RWPE2 (cell line): ENCODE measurements around the gene ISCA2.

Source experiments
- ATAC-seq: fragments of 200-7000 bp; cut with Tn5 transposase; 3 replicates; pipeline ENCODE4 v1.9.1; 2021; ENCODE audit warnings: low read depth
- DNase-seq: peaks from one replicate; pipeline ENCODE4 v3.0.0-alpha.2; 2020; ENCODE audit warnings: low spot score
- H3K27ac ChIP-seq: fragments of 450-650 bp; 2 replicates; pipeline ENCODE4 v1.5.1; 2017; ENCODE audit warnings: mild to moderate bottlenecking; ENCODE audit not compliant: poor library complexity, severe bottlenecking
- H3K27me3 ChIP-seq: fragments of 250-450 bp; sonication (Bioruptor Pico); 2 replicates; pipeline ENCODE4 v1.5.1; 2021; ENCODE audit warnings: mild to moderate bottlenecking, moderate library complexity; ENCODE audit not compliant: insufficient read depth, poor library complexity, severe bottlenecking
- H3K36me3 ChIP-seq: fragments of 250-450 bp; sonication (Bioruptor Pico); 2 replicates; pipeline ENCODE4 v1.5.1; 2020; ENCODE audit warnings: low read depth, mild to moderate bottlenecking, moderate library complexity
- H3K4me1 ChIP-seq: fragments of 250-450 bp; sonication (Bioruptor Pico); 2 replicates; pipeline ENCODE4 v1.5.1; 2021; ENCODE audit warnings: mild to moderate bottlenecking, moderate library complexity; ENCODE audit not compliant: insufficient read depth, poor library complexity, severe bottlenecking
- H3K4me3 ChIP-seq: fragments of 250-450 bp; sonication (Bioruptor Pico); 2 replicates; pipeline ENCODE4 v1.5.1; 2021; ENCODE audit warnings: mild to moderate bottlenecking, moderate library complexity; ENCODE audit not compliant: severe bottlenecking
- H3K9me3 ChIP-seq: fragments of 250-450 bp; sonication (Bioruptor Pico); 2 replicates; pipeline ENCODE4 v1.5.1; 2021; ENCODE audit warnings: mild to moderate bottlenecking, moderate library complexity; ENCODE audit not compliant: severe bottlenecking
- TF ChIP-seq, protein P1 (sequence below): fragments of 450-650 bp; IDR thresholded peaks from one replicate; pipeline ENCODE4 v1.5.1; 2017; ENCODE audit warnings: mild to moderate bottlenecking, moderate library complexity; ENCODE audit not compliant: poor library complexity, severe bottlenecking

The ISCA2 gene

GRCh38 chr14:74459289-74459946 is 34.1 kb upstream of the ISCA2 start:
- DNase-seq, result no peak
- Histone ChIP-seq H3K9me3 (no peaks in the 10 kb centered on the region), H3K4me3 (no peak overlapping the region), H3K27me3 (no peaks in the 10 kb centered on the region), H3K36me3 (no peaks in the 10 kb centered on the region), H3K4me1 (no peaks in the 10 kb centered on the region), H3K27ac (no peak overlapping the region)
- TF ChIP-seq, protein P1, sequence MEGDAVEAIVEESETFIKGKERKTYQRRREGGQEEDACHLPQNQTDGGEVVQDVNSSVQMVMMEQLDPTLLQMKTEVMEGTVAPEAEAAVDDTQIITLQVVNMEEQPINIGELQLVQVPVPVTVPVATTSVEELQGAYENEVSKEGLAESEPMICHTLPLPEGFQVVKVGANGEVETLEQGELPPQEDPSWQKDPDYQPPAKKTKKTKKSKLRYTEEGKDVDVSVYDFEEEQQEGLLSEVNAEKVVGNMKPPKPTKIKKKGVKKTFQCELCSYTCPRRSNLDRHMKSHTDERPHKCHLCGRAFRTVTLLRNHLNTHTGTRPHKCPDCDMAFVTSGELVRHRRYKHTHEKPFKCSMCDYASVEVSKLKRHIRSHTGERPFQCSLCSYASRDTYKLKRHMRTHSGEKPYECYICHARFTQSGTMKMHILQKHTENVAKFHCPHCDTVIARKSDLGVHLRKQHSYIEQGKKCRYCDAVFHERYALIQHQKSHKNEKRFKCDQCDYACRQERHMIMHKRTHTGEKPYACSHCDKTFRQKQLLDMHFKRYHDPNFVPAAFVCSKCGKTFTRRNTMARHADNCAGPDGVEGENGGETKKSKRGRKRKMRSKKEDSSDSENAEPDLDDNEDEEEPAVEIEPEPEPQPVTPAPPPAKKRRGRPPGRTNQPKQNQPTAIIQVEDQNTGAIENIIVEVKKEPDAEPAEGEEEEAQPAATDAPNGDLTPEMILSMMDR, result peak; percentile 81
- ATAC-seq, result peak; percentile 95

DNA sequence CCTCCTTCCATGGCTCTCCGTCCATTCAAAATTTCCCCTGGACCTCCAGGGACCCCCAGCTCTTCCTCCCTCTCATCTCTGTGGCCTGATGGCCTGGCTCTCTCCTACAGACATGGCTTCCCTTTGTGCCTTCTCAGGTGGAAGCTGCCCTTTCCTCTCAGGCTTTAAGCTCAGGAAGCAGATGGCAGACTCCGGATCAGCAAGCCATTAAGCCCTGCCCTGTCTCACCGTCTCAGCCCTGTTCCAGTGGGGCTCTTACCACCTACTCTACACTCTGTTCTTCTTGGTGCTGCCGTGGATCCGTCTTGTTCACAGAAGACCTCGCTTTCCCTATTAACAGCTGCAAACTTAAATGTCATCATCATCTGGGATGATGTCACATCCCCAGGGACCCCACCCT is 33.6 kb upstream of the ISCA2 start:
- H3K4me3 ChIP-seq, result no peak overlapping the region
- H3K9me3 ChIP-seq, result no peaks in the 10 kb centered on the region
- no peaks in the 10 kb centered on the region for H3K36me3 ChIP-seq
- ATAC-seq, result no peak
- no peaks in the 10 kb centered on the region for H3K4me1 ChIP-seq
- H3K27ac ChIP-seq, result no peak overlapping the region
- DNase-seq, result no peak
- TF ChIP-seq, protein P1, result no peak
- H3K27me3 ChIP-seq, result no peaks in the 10 kb centered on the region

GRCh38 chr14:74462993-74463392 is 30.6 kb upstream of the ISCA2 start:
- no peak for ATAC-seq
- no peak overlapping the region for H3K27ac ChIP-seq

DNA sequence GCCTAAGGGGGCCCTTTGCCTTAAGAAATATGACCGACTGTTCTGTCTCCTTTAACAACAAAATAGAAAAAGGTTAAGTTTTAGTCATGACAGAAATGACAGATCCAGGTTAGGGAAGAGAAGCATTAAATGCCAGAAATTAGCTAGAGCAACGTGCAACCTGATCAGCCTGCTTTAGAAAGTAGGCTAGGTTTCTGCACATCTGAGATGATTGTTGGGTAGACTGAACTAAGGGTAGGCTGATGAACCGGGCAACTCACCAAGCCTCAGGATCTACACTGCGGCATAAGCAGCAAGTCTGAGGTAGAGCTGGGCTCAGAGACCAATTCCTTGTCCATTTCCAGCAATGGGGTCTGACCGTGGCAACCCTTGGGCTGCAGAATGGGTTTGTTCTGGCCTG is 29.9 kb upstream of the ISCA2 start:
- Histone ChIP-seq H3K27ac (no peak overlapping the region), H3K4me1 (no peaks in the 10 kb centered on the region), H3K4me3 (no peak overlapping the region), H3K36me3 (no peaks in the 10 kb centered on the region), H3K9me3 (no peaks in the 10 kb centered on the region), H3K27me3 (no peaks in the 10 kb centered on the region)
- ATAC-seq, result no peak
- TF ChIP-seq, protein P1, result no peak
- no peak for DNase-seq

More at GRCh38 chr14:74462993-74463392, 30.6 kb upstream of the ISCA2 start:
- H3K9me3 ChIP-seq, result no peaks in the 10 kb centered on the region
- no peak for DNase-seq
- no peaks in the 10 kb centered on the region for H3K36me3 ChIP-seq
- H3K27me3 ChIP-seq, result no peaks in the 10 kb centered on the region
- TF ChIP-seq, protein P1, result no peak
- H3K4me3 ChIP-seq, result no peak overlapping the region
- H3K4me1 ChIP-seq, result no peaks in the 10 kb centered on the region

DNA sequence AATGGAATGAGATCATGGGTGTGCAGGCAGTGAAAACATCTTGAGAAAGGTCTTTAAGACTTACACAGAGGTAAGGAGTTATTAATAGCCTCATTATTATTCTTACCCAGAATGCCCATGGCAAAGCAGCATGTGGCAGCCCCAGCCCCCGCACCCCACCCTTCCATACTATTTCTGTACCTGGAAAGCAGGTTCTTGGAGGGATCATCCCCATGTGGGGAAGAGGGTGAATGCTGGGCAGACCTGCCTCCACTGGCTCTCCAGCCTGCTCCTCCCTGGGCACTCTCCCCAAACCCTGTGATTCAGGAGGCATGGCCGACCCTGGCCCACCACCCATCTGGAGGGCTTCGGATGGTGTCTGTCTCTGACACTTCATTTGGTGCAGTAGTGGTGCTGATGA is 28.8 kb upstream of the ISCA2 start:
- no peaks in the 10 kb centered on the region for H3K9me3 ChIP-seq
- H3K4me1 ChIP-seq, result no peaks in the 10 kb centered on the region
- no peak overlapping the region for H3K4me3 ChIP-seq
- TF ChIP-seq, protein P1, result no peak
- no peaks in the 10 kb centered on the region for H3K36me3 ChIP-seq
- ATAC-seq (no peak), DNase-seq (no peak)
- H3K27me3 ChIP-seq, result no peaks in the 10 kb centered on the region
- H3K27ac ChIP-seq, result no peak overlapping the region
